Measurements from ENCODE around the gene LMTK3.

DNA sequence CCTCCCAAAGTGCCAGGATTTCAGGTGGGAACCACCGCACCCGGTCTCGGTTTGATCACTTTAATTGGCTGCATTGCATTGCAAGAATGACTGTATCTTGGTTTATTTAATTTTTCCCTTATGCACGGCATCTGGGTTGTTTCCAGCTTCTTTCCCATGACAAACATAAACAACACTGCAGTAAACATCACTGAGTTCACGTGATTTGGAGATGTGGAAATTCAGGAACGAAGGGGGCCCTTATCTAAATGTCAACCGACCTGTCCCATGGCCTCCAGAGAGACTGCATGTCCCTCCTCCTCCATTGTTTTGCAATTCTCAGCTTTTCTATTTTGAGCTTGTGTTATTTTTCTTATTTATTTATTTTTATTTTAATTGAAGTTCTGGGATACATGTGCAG, 25.9 kb upstream of the LMTK3 start:
- TF ChIP-seq, protein P1, sequence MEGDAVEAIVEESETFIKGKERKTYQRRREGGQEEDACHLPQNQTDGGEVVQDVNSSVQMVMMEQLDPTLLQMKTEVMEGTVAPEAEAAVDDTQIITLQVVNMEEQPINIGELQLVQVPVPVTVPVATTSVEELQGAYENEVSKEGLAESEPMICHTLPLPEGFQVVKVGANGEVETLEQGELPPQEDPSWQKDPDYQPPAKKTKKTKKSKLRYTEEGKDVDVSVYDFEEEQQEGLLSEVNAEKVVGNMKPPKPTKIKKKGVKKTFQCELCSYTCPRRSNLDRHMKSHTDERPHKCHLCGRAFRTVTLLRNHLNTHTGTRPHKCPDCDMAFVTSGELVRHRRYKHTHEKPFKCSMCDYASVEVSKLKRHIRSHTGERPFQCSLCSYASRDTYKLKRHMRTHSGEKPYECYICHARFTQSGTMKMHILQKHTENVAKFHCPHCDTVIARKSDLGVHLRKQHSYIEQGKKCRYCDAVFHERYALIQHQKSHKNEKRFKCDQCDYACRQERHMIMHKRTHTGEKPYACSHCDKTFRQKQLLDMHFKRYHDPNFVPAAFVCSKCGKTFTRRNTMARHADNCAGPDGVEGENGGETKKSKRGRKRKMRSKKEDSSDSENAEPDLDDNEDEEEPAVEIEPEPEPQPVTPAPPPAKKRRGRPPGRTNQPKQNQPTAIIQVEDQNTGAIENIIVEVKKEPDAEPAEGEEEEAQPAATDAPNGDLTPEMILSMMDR (IDR thresholded peaks at IDR 0.05; ENCODE audit: low read depth, low read length, poor library complexity, severe bottlenecking), result no peak
- TF ChIP-seq EZH2phosphoT487 (IDR thresholded peaks at IDR 0.05; ENCODE audit: borderline replicate concordance, low read length), result no peak
